UCSD-AML1 (cell line): Measurements from ENCODE around the gene STARD3.

Experiments used
- DNase-seq: peaks from one replicate; lab custom pipeline; 2025; ENCODE audit not compliant: unreplicated experiment; lab: John Stamatoyannopoulos, UW

The STARD3 gene

DNA sequence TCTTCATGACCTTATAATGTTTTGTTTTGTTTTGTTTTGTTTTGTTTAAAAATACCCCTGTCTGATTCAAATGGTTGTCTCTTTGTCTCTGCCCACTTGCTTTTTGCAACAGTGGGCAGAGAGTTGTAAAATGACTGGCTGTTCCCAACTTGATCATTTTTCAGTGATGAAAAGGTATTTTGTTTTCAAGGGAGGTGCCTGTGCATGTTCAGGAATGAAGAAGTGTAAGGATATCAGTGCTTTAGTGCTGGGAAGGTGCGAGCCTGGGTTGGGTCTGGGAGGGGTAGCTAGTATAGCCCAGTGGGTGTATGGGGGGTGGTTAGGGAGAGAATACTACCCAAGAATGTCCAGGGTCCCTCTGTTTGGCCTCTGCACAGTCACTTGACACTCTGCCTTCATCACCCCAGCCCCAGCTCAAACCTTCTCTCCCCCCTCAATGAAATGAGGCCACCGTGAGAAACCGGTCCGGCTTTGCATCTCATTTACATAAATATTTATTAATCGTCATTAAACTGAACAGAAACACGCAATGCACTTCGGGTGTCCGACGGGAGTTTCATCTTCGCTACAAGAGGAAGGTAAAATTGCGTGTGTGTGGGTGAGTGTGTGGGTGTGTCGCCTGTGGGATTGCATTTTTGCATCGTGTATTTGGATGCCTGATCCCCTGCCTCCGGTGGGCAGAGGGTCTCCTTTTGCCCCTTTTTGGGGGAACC is 33.5 kb upstream of the STARD3 start:
- DNase-seq = no peak

DNA sequence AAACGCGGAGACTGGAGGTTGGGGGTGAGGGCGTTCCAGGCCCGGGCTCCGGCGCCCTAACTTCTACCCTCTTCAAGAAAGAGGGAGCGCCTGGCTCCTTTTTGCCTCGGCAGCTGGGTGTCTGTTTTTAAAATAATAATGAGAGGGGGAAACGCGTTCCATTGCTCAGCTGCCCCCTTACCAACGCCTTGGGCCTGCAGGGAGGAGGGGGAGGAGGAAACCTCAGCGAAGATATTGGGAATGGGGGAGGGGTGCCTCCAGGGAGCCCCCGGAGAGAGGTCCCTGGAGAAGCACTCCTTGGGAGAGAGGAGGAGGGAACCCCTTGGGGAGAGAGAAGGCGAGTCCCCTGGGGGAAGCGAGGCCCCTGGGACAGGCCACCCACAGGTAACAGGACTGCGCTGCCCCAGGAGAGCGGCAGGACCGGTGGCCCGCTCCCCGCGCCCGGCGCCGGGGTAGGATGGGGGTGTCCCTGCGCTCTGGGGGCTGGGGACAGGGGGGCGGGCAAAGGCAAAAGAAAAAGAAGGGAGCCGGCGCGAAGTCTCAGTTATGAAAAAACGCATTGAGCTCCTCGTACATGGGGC is 31.9 kb upstream of the STARD3 start:
- no peak for DNase-seq

DNA sequence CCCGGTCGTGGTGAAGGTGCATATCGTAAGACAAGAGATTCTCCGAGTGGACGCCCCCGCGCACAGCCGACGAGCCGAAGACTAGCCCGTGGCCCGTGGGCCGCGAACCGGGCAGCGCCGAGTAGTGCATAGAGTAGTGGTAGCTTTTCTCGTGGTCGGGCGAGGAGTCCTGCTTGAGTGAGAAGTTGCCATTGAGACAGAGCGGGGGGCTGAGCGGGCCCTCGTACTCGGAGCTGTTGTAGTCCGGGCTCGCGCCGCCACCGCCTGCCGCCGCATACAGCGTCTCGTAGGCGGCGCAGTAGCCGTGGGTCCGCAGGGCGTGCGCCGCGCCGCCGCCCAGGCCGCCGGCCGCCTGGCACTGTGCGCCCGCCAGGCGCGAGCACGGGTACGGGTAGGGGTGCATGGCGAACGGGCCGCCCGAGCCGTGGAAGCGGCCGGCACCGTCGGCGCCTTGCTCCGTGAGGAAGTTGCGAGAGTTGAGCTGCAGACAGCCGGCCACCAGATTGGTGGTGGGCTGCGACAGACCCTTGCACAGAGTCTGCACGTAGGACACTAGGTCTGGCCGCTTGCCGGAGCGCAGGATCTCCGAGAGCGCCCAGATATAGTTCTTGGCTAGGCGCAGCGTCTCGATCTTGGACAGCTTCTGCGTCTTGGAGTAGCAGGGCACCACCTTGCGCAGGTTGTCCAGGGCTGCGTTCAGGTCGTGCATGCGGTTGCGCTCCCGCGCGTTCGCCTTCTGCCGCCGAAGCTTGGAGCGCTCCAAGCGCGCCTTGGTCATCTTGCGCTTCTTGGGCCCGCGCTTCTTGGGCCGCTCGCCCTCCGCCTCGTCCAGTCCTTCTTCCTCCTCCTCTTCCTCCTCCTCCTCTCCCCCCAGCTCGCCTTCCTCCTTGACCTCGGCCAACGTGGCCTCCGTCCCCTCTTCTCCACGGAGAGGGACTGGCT is 31.2 kb upstream of the STARD3 start:
- DNase-seq = no peak

DNA sequence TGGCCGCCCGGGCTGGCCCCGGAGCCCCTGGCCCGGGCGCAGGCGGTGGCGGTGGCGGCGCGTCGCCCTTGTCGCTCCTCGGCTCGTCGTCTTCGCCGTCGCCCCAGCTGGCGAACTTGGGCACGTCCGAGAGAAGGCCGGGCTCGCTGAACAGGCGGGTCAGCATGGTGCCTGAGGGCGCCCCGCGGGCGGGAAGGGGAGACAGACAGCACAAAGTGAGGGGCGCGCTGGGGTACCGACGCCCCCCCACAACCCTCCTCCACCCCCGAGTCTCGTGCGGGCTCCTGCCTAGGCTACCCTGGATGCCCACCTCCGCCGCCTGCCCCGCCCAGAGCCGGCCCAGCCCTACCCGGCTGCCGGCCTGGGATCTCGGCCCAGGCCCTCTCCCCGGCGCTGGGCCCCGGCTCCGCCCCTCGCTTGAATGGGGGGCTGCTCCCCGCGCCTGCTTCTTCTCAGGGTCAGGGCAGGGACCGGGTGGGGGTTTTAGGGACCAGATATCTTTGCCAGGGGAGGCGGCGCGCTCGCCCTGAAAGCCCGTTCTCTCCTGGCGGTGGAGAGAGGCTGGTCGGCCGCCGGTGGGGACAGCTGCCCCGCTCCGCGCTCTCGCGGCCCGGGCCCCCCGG is 30.4 kb upstream of the STARD3 start:
- DNase-seq = no peak

DNA sequence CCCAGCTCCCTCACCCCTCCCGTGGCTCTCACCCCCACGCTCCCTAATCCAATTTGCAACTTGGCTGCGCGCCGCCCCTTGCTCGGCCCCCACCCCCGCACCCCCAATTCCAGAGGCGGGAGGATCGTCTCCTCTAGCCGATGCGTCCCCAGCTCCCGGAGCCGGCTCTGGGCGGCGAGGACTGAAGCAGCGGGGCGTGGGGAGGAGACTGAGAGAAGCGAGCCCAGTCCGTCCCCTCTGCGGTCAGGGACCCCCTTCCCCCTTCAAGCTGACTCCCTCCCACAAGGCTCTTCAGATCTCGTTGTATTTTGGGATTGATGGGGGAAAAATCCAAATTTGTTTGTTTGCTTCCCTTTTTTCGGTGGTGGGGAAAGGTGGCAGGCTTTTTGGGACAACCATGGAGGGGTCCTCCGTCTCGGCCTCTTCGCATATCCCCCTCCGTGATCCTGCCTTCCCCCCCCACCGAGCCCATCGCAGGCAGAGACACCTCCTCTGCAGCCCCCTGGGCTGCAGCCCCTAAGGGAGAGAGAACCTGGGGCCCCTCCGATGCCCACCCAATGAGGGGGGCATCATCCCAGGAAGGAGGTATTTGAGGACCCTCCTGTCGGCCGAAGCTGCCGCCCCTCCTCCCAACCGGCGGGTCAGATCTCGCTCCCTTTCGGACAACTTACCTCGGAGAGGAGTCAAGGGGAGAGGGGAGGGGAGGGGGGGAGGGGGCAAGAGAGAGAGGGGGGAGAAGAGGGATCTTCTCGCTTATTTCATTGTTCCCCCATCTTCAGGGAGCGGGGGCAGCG is 29.7 kb upstream of the STARD3 start:
- DNase-seq = no peak

DNA sequence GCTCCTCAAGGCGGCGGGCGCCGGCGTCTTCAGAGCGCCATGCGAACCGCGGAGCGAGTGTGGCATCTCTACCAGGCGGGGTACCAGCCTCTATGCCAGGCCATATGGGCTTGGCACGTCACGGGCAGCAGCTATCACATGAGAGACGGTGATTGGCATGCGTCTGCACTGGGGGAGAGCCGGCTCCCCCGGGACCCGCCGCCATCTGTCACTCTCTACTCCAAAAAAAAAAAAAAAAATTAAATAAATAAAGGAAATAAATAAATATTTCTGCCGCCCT is 29.2 kb upstream of the STARD3 start, which contains the start of gene NEUROD2:
Gene NEUROD2 (minus strand): TSS at position 70 of the 280 bp plus-strand sequence. CDS start 1,321 bp downstream, outside the sequence.
- no peak for DNase-seq

DNA sequence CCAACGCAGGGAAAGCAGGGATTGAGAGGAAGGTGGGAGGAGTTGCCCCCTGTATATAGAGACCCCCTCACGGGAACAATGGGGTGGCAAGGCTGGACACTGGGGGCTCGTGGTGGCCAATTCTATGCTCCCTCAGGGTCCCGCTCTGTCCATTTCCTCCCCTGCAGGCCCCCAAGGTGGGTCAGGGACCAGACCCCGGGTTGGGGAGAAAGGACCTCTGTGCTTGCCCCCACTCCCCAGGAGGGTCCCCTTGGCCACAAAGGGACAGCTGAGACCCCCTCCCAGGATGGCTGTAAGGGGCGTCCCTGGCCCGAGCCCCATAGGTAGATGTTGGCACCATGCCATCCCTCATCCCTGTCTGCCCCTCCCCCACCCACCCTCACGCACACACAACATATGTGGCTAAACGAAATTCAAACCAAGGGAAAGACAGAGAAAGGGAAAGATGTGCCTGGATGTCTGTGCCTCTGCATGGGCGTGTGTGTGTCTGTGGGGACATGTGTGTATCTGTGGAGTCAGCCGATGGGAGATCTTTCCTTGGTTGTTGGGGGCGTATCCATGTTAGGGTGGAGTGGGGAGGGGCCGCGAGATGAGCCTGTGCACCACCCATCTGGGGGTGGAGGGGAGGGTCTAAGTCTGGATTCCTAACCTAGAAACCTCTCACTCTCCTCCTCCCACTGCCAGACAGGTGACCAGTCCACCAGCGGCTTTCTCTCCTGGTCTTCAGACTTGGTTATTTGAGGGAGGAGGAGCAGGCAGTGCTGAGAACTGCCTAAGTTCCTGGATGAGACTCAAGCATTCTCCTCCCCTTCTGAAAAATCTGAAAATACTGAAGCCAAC is 28.6 kb upstream of the STARD3 start:
- no peak for DNase-seq

DNA sequence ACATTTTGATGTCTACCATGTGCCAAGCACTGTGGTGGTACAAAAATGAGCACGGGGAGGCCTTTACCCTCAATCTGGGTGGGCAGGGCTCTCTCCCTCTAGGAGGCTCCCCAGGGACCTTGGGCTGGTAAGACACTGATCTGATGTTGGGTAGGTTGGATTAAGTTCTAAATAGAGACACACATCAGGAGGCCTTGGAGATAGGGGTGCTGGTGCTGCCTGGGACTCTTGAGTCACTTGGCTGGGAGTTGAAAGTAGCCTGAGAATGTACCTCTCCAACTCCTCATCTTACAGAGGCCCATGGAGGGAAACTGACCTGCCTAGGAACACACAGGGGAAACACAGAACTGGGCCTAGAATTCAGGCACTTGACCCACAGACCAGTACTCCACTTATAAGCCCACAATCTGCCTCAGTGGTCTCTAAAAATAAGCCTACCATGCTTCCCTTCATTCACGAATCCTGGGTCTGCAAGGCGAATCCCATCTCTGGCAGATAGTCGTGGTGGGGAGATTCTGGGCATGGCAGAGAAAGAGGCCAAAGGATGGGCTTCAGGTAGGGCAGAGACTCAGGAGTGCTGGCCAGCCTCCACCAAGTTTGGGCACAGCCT is 27.4 kb upstream of the STARD3 start:
- no peak for DNase-seq

DNA sequence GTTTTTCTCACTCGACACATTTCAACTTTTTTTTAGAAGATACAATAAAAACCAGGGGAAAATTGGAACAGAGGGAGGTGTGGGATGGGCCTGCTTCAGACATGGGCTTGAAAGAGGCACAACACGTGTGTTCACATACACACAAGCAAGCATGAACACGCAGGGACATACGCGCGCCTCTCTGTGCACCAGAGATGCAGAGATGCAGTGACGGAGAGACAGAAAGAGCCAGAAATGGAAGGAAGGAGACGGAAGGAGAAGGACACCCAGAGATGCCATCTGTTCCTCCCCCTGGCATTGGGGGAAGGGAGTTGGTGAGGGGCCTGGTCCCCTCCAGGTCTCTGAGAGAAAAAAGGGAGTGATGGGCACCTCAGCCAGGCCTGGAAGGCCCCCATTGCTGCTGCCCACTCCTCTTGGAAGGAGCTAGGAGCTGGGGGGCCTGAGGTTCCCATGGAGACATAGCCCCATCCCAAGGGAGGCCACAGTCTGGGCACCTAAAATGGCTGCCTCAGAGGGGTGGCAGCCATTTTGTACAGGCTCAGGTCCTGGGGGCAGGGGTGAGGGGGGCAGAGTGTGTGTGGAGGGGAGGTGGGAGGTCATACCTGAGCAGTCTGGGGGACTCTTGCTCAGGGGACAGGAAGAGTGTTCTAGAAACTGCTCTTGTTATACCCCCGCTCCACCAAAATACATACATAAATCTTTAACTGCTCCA is 25.4 kb upstream of the STARD3 start:
- DNase-seq = no peak

DNA sequence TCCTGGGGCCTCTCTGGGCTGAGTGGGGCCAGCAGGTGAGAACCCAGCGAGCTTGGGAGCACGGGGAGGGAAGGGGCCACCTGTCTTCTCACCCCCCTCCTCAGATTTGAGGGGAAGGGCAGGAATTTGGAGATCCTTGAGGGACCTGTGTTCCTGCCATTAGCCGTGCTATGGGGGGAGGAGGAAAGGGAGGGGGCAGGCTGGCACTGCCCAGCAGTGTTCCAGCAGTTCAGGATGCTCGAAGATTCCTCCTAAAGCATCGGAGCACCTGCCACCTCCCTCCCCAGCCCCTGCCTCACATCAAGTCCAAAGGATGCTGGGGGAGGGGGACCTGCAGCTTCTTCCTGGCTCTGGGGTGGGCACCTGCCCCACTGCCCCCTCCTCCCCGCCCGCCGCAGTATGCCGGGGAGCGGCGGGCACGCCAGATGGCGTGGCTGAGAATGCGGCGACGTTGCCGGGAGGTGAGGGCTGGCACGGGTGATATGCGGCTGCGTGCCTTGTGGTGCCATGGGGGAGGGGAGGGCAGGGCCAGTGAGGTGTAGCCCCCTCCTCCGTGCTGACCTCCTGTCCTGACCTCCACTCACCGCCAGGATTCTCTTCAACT is 24.6 kb upstream of the STARD3 start:
- DNase-seq = no peak

DNA sequence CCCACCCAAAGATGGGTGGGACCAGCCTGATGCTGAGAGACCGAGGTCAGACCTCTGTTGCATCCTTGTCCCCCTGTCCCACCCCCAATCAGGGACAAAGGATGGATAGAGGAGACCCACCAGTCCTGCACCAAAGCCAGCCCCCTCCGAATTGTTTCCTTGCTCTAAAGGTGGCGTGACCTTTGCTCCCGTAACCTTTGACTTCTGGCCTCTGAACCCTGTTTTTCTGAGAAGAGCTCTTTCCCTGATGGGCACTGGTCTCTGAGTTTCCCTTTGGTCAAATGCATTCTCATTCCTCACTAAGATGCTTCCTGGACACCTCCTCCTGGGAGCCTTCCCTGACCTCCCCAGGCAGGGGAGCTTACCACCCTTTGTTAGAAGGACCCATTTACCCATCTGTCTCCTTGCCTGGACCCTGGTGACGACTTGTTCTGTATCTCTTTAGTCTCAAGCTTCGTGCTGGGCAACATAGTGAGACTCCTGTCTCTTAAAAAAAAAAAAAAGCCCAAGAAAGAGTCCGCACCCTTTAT is 23.9 kb upstream of the STARD3 start:
- no peak for DNase-seq

DNA sequence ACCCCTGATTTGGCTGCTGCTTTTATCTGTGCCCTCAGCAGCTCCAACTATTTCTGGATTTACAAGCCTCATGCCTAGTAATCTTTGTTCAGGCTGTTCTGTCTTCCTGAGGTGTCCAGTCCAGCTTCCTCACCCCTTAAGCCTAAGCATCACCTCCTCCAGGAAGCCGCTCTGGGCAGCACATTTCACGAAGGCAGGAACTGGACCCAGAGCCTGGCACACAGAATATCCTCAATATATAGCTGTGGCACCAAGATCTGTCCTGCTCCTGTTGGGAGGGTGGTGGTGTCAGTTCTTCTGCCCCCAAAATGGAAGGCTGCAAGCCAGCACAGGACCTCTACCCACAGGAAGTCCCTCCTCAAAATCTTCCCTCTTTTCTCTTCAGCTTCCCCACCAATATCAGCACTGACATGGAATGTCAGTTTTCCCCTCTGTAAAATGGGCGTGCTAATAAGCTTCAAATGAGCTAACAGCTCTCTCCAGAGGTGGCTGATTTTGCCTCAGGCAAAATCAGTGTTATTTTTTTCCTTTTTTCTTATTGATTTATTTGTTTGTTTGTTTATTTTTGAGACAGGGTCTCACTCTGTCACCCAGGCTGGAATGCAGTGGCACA is 22.3 kb upstream of the STARD3 start:
- DNase-seq = no peak

DNA sequence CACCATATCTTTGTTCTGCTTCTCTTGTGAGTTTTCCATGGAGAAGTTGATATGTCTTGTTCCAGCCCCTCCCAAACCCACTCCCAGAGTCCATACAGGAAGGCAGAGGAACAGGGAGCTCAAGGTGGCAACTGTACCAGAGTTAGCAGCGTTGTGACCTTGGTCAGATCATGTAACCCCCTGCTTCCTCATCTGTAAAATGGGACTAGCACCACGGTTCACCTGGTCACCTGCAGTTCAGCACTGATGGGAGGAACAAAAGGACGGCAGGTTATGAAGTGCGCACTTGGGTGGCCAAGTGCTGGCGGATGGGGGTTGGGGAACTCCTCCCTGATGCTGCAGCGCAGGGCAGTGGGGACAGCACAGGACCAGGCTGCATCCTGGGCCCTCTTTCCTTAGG is 21.5 kb upstream of the STARD3 start:
- no peak for DNase-seq

DNA sequence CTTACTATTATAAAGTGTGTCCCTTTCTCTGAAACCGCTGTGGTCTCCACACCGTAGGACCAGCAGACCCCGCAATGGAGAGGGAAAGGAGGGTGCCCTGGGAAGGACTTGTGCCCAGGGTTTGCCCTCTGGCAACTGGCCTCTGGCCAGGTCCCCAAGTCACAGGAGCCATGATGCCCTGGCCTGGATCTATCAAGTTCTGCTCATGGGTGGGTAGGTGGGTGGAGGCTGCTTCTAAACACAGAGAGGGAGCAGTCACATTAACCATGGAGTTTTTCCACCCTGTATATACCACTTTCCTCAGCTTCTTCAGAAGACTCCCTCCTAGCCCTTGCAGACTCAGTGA is 19.9 kb upstream of the STARD3 start:
- DNase-seq = no peak

DNA sequence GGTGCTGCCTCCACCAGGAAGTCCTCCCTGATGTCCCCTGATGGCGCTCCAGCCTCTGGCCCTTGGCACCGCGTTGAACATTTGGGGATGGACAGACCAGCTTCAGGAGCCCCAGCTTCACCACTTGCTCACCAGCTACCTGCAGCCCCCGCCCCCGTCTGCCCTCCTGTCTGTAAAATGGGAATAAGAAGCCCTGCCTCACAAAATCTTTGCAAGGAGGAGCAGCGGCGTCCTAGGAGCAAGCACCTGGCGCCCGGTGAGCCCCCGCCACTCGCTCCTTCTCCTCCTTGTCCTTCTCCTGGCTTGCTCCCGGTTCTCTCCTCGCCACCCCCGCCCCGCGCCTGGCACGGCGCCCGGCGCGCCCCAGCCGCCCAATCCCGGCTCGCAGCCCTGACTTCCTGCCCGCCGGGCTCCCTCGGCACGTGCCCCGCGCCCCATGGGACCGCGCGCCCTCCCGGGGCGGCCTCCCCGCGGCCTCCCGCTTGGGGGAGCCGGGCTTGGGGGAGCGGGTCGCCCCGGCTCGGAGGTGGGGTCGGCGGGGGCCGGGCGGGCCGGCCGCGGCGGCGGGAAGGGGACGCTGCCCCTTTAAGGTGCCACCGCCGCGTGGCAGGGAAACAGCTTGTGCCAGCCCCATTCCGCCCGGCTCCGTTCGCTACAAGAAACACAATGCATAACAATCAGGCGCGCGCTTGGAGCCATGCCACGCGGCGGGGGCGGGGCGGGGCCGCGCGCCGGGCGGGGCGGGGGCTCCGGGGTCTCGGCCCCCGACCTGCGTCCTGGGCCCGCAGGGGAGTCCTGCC is 19.3 kb upstream of the STARD3 start:
- peak; percentile 60 for DNase-seq

DNA sequence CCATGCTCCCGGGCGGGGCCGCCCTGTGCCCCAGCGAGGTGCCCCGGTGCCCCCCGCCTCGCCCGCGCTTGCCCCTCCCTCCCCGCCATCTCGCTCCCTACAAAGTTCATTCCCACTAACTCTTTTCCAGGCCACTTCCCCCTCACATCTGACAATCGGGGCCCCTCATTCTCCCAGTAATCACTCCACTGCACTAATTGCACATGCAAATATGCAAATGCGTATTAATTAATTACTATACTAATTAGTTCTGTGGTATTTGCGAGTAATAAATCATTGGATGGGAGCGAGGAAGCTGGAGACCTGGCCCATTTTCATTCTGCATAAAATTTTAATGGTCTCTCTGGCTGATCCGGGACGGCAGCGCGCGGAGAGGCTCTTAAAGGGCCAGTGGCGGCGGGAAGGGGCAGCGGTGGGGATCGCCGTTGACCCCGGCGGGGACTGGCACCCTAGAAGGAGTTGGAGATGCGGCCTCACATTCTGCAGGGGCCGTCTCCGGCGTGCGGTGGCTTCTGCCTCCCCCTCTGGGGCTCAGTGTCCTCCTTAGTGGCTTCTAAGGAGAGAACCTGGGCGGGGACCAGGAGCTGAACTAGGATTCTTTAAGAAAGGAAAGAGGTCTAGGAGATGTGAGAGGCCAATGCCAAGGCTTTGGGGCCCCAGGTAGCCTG is 18.6 kb upstream of the STARD3 start:
- DNase-seq = no peak
